Osteocyte (in vitro differentiated cells): ENCODE results near the gene SNX3. TPM values are rescaled to one million over a fixed set of nuclear protein-coding genes. Genes with fewer than 3 reads are reported as not detected.

Source experiments
- DNase-seq: peaks from one replicate; pipeline ENCODE4 v3.0.0; 2021; ENCODE audit warnings: mixed read lengths; ENCODE audit not compliant: unreplicated experiment; ENCODE audit errors: extremely low spot score
- H3K27ac Mint-ChIP-seq: one replicate; pipeline ENCODE4 v1.8.0; 2021; ENCODE audit warnings: mild to moderate bottlenecking, mixed read lengths; ENCODE audit not compliant: unreplicated experiment
- H3K27me3 Mint-ChIP-seq: one replicate; pipeline ENCODE4 v1.8.0; 2021; ENCODE audit warnings: mixed read lengths; ENCODE audit not compliant: unreplicated experiment
- H3K36me3 Mint-ChIP-seq: one replicate; pipeline ENCODE4 v1.8.0; 2021; ENCODE audit warnings: mixed read lengths; ENCODE audit not compliant: unreplicated experiment
- H3K4me1 Mint-ChIP-seq: one replicate; pipeline ENCODE4 v1.8.0; 2021; ENCODE audit warnings: mixed read lengths; ENCODE audit not compliant: unreplicated experiment
- H3K4me3 Mint-ChIP-seq: one replicate; pipeline ENCODE4 v1.8.0; 2021; ENCODE audit warnings: mild to moderate bottlenecking, moderate library complexity, mixed read lengths; ENCODE audit not compliant: unreplicated experiment
- H3K9me3 Mint-ChIP-seq: one replicate; pipeline ENCODE4 v1.8.0; 2021; ENCODE audit warnings: mixed read lengths; ENCODE audit not compliant: unreplicated experiment
- CTCF ChIP-seq: fragments of 200-600 bp; sonication (generic); IDR thresholded peaks from 2 replicates; pipeline ENCODE4 v1.5.0; 2021; ENCODE audit warnings: antibody characterized with exemption, mild to moderate bottlenecking, moderate library complexity
- total RNA-seq: library from RNA; stranded (reverse); gene quantifications from 2 replicates; pipeline ENCODE4 v1.2.1, GENCODE V29; 2021

The SNX3 gene
- total RNA-seq, 1 donor from 2014 or later: 171 TPM

GRCh38 chr6:108174371-108175175 is 86.3 kb downstream of the SNX3 start:
- H3K4me3 Mint-ChIP-seq: no peak overlapping the region
- no peak for TF ChIP-seq CTCF
- H3K4me1 Mint-ChIP-seq: peaks cover 33% of the 10 kb centered on the region
- no peak overlapping the region for H3K27ac Mint-ChIP-seq
- peaks cover 89% of the 10 kb centered on the region for H3K27me3 Mint-ChIP-seq
- peaks cover 3% of the 10 kb centered on the region for H3K36me3 Mint-ChIP-seq
- H3K9me3 Mint-ChIP-seq: no peaks in the 10 kb centered on the region
- peak; percentile 80 for DNase-seq

- peak; percentile 42 for DNase-seq
- H3K27ac Mint-ChIP-seq: no peak overlapping the region
- H3K36me3 Mint-ChIP-seq: peaks cover 3% of the 10 kb centered on the region
- H3K4me1 Mint-ChIP-seq: peaks cover 48% of the 10 kb centered on the region
- peaks cover 88% of the 10 kb centered on the region for H3K27me3 Mint-ChIP-seq
- H3K4me3 Mint-ChIP-seq: no peak overlapping the region
- TF ChIP-seq CTCF: no peak
- H3K9me3 Mint-ChIP-seq: no peaks in the 10 kb centered on the region
Observed at GRCh38 chr6:108171918-108172516, 88.8 kb downstream of the SNX3 start.

GRCh38 chr6:108171291-108171917 is 89.4 kb downstream of the SNX3 start:
- H3K27me3 Mint-ChIP-seq: peaks cover 86% of the 10 kb centered on the region
- no peak overlapping the region for H3K27ac Mint-ChIP-seq
- no peak overlapping the region for H3K4me3 Mint-ChIP-seq
- peaks cover 3% of the 10 kb centered on the region for H3K36me3 Mint-ChIP-seq
- no peak for DNase-seq
- H3K4me1 Mint-ChIP-seq: peaks cover 47% of the 10 kb centered on the region
- no peak for TF ChIP-seq CTCF
- no peaks in the 10 kb centered on the region for H3K9me3 Mint-ChIP-seq

- Mint-ChIP-seq H3K4me3 (no peak overlapping the region), H3K4me1 (peaks cover 47% of the 10 kb centered on the region), H3K27me3 (peaks cover 86% of the 10 kb centered on the region), H3K27ac (no peak overlapping the region), H3K9me3 (no peaks in the 10 kb centered on the region), H3K36me3 (peaks cover 3% of the 10 kb centered on the region)
- TF ChIP-seq CTCF: no peak
- peak; percentile 51 for DNase-seq
Observed at GRCh38 chr6:108170332-108171290, 90.2 kb downstream of the SNX3 start.
